Prostate gland (tissue), 2 donors: Measurements from ENCODE around the gene TMEM221.

Source experiments
- POLR2A ChIP-seq: fragments of 450-650 bp; IDR thresholded peaks from one replicate; pipeline ENCODE4 v1.6.1; 2016; ENCODE audit warnings: antibody characterized with exemption, mild to moderate bottlenecking
- POLR2AphosphoS5 ChIP-seq: sonication (generic); formaldehyde crosslinking; IDR thresholded peaks from one replicate; pipeline ENCODE4 v1.6.1; 2017; ENCODE audit warnings: antibody characterized with exemption
- TF ChIP-seq, protein P1 (sequence below), 4 experiments: fragments of 200-600 bp in 2 of 4; fragments of 450-650 bp in 2 of 4; sonication (generic) in 2 of 4; IDR thresholded peaks; 1 replicate in 3 of 4; 2 replicates in 1 of 4; pipeline ENCODE4 v1.5.1; 2016 to 2019; ENCODE audit warnings: antibody characterized with exemption in 4 of 4, mild to moderate bottlenecking in 2 of 4, moderate library complexity in 2 of 4

DNA sequence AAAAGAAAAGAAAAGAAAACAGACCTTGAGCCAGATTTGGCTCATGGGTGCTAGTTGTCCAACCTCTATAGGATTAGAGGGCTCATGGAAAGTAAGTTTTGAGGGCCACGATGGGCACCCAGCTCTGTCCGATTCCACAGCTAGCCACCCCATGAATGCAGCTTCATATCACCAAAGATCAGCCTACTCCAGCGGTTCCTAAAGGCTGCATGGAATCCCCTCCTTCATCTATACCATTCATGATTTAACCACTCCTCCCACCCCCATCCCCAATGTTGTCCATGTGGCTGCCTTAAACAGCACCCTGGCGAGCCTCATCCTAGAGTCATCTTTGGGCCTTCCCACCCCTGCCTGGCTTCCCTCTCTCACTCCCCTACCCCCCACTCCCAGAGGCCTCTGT, 26.5 kb downstream of the TMEM221 start:
- TF ChIP-seq POLR2A (no peak), POLR2AphosphoS5 (no peak)
- TF ChIP-seq, protein P1, sequence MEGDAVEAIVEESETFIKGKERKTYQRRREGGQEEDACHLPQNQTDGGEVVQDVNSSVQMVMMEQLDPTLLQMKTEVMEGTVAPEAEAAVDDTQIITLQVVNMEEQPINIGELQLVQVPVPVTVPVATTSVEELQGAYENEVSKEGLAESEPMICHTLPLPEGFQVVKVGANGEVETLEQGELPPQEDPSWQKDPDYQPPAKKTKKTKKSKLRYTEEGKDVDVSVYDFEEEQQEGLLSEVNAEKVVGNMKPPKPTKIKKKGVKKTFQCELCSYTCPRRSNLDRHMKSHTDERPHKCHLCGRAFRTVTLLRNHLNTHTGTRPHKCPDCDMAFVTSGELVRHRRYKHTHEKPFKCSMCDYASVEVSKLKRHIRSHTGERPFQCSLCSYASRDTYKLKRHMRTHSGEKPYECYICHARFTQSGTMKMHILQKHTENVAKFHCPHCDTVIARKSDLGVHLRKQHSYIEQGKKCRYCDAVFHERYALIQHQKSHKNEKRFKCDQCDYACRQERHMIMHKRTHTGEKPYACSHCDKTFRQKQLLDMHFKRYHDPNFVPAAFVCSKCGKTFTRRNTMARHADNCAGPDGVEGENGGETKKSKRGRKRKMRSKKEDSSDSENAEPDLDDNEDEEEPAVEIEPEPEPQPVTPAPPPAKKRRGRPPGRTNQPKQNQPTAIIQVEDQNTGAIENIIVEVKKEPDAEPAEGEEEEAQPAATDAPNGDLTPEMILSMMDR (IDR thresholded peaks at IDR 0.05): no peak
